Thymus (tissue), 11 donors: Measurements from ENCODE around the gene KCP. TPM values are rescaled to one million over a fixed set of nuclear protein-coding genes. Genes with fewer than 3 reads are reported as not detected.
A peak's percentile ranks its signal among the peaks of the same experiment; 100 is the strongest.
"Not testable (repeated sequence)": the region's sequence is repeated elsewhere in the genome, so short reads cannot be mapped to it uniquely, and the experiment has no call there.

Source experiments
- DNase-seq, 9 donors: peaks; one replicate each; pipeline ENCODE4 v3.0.0-alpha.2; 2013; ENCODE audit warnings: low spot score in 9 of 9, low read depth in 6 of 9, missing footprints in 1 of 9
- H3K27ac ChIP-seq, 2 donors: one replicate each; pipeline ENCODE4 v1.5.1; 2013; ENCODE audit warnings: control low read depth in 1 of 2, low read depth in 1 of 2, low read length in 1 of 2, mild to moderate bottlenecking in 1 of 2, moderate library complexity in 1 of 2
- H3K27me3 ChIP-seq, 2 donors: one replicate each; pipeline ENCODE4 v1.5.1; 2013; ENCODE audit warnings: low read length in 1 of 2; ENCODE audit not compliant: control insufficient read depth in 2 of 2, insufficient read depth in 1 of 2
- H3K36me3 ChIP-seq, 2 donors: one replicate each; pipeline ENCODE4 v1.5.1; 2013; ENCODE audit warnings: low read length in 1 of 2, mild to moderate bottlenecking in 1 of 2, moderate library complexity in 1 of 2; ENCODE audit not compliant: control insufficient read depth in 2 of 2, insufficient read depth in 2 of 2
- H3K4me1 ChIP-seq, 2 donors: one replicate each; pipeline ENCODE4 v1.5.1; 2013; ENCODE audit warnings: low read length in 2 of 2; ENCODE audit not compliant: control insufficient read depth in 2 of 2, insufficient read depth in 2 of 2
- H3K4me3 ChIP-seq, 2 donors: one replicate each; pipeline ENCODE4 v1.5.1; 2013; ENCODE audit warnings: low read length in 2 of 2, control low read depth in 1 of 2, mild to moderate bottlenecking in 1 of 2
- H3K9me3 ChIP-seq, 2 donors: one replicate each; pipeline ENCODE4 v1.5.1; 2013; ENCODE audit warnings: low read length in 1 of 2, mild to moderate bottlenecking in 1 of 2; ENCODE audit not compliant: control insufficient read depth in 2 of 2, insufficient read depth in 1 of 2
- WGBS: extraction: QIAGEN DNeasy Blood & Tissue Kit; methylation state at CpG from one replicate; pipeline ENCODE4 v1.1.7; 2013; 5-methylcytosine and 5-hydroxymethylcytosine counted together
- polyA plus RNA-seq: library from polyadenylated mRNA; stranded (reverse); fragments of 200-250 nt; gene quantifications from one replicate; pipeline ENCODE4 v1.2.3, GENCODE V29; 2013
- total RNA-seq: library from RNA; stranded (reverse); fragments of 120-200 nt; gene quantifications from one replicate; pipeline ENCODE4 v1.2.4, GENCODE V29; 2013
- donor health status: healthy.

KCP gene
- total and polyA plus RNA-seq, 2 donors, result 0.09 to 0.34 TPM

GRCh38 chr7:128947854-128948253 is 37.3 kb upstream of the KCP start:
- no peak for DNase-seq
- WGBS, result 96% methylated on average over 9 of the region's 9 CpGs

GRCh38 chr7:128946936-128947830 is 36.7 kb upstream of the KCP start:
- Histone ChIP-seq H3K9me3 (no peaks in the 10 kb centered on the region), H3K36me3 (peaks cover 5 to 13% of the 10 kb centered on the region in 2 donors), H3K4me3 (no peak overlapping the region), H3K4me1 (no peaks in the 10 kb centered on the region), H3K27ac (no peak overlapping the region), H3K27me3 (no peaks in the 10 kb centered on the region)
- WGBS, result 95% methylated on average over 22 of the region's 22 CpGs
- DNase-seq, result no peak

More at GRCh38 chr7:128947854-128948253, 37.3 kb upstream of the KCP start:
- Histone ChIP-seq H3K4me1 (no peaks in the 10 kb centered on the region), H3K9me3 (no peaks in the 10 kb centered on the region), H3K36me3 (peaks cover 8 to 19% of the 10 kb centered on the region in 2 donors), H3K27ac (no peak overlapping the region), H3K4me3 (no peak overlapping the region), H3K27me3 (no peaks in the 10 kb centered on the region)

- no peak overlapping the region for H3K4me3 ChIP-seq
- peaks cover 0 to 3% of the 10 kb centered on the region in 2 donors for H3K36me3 ChIP-seq
- H3K4me1 ChIP-seq, result peaks cover 0 to 4% of the 10 kb centered on the region in 2 donors
- WGBS, result 96% methylated on average over 21 of the region's 21 CpGs
- no peak for DNase-seq
- peaks cover 2 to 12% of the 10 kb centered on the region in 2 donors for H3K27me3 ChIP-seq
- no peaks in the 10 kb centered on the region for H3K9me3 ChIP-seq
- no peak overlapping the region for H3K27ac ChIP-seq
These were observed 35.3 kb upstream of the KCP start for GRCh38 chr7:128945668-128946366.

- no peaks in the 10 kb centered on the region for H3K9me3 ChIP-seq
- H3K27ac ChIP-seq, result no peak overlapping the region
- WGBS, result 90% methylated on average over 7 of the region's 7 CpGs
- H3K27me3 ChIP-seq, result peaks cover 2 to 23% of the 10 kb centered on the region in 2 donors
- H3K4me1 ChIP-seq, result peaks cover 0 to 13% of the 10 kb centered on the region in 2 donors
- peaks cover 0 to 3% of the 10 kb centered on the region in 2 donors for H3K36me3 ChIP-seq
- DNase-seq, result no peak
- no peak overlapping the region for H3K4me3 ChIP-seq
These were observed 34.2 kb upstream of the KCP start for GRCh38 chr7:128944487-128945236.

- DNase-seq, H3K9me3 ChIP-seq, H3K4me3 ChIP-seq, H3K36me3 ChIP-seq, H3K27ac ChIP-seq: not testable (repeated sequence)
- Histone ChIP-seq H3K27me3 (peaks cover 13 to 37% of the 10 kb centered on the region in 2 donors), H3K4me1 (peaks cover 0 to 18% of the 10 kb centered on the region in 2 donors)
- WGBS, result 93% methylated on average over 2 of the region's 2 CpGs
These were observed 32.7 kb upstream of the KCP start for GRCh38 chr7:128943251-128943650.

GRCh38 chr7:128941946-128942526 is 31.5 kb upstream of the KCP start:
- Histone ChIP-seq H3K4me1 (peaks cover 0 to 20% of the 10 kb centered on the region in 2 donors), H3K4me3 (no peak overlapping the region), H3K36me3 (no peaks in the 10 kb centered on the region), H3K27ac (no peak overlapping the region), H3K27me3 (peaks cover 24 to 50% of the 10 kb centered on the region in 2 donors), H3K9me3 (no peaks in the 10 kb centered on the region)
- no peak for DNase-seq
- 94% methylated on average over 16 of the region's 16 CpGs for WGBS

- WGBS, result 68% methylated on average over 15 of the region's 15 CpGs
- no peaks in the 10 kb centered on the region for H3K9me3 ChIP-seq
- peaks cover 0 to 20% of the 10 kb centered on the region in 2 donors for H3K4me1 ChIP-seq
- peaks cover 29 to 56% of the 10 kb centered on the region in 2 donors for H3K27me3 ChIP-seq
- no peak overlapping the region for H3K27ac ChIP-seq
- H3K36me3 ChIP-seq, result no peaks in the 10 kb centered on the region
- H3K4me3 ChIP-seq, result no peak overlapping the region
- no peak for DNase-seq
These were observed 30.9 kb upstream of the KCP start for GRCh38 chr7:128941323-128941890.

GRCh38 chr7:128940494-128941322 is 30.2 kb upstream of the KCP start:
- peak overlapping the region in 1 of 2 donors; percentile 25 for H3K27ac ChIP-seq
- no peaks in the 10 kb centered on the region for H3K36me3 ChIP-seq
- H3K4me1 ChIP-seq, result peaks cover 0 to 20% of the 10 kb centered on the region in 2 donors
- 16% methylated on average over 20 of the region's 20 CpGs for WGBS
- DNase-seq, result peak in 1 of 9 donors; percentile 42
- H3K27me3 ChIP-seq, result peaks cover 29 to 63% of the 10 kb centered on the region in 2 donors
- H3K4me3 ChIP-seq, result no peak overlapping the region
- no peaks in the 10 kb centered on the region for H3K9me3 ChIP-seq
